Measurements from ENCODE around the gene FBXO28. TPM values are rescaled to one million over a fixed set of nuclear protein-coding genes. Genes with fewer than 3 reads are reported as not detected.

The FBXO28 gene
- total RNA-seq, 1 donor from 2014 or later, result 33.5 TPM

DNA sequence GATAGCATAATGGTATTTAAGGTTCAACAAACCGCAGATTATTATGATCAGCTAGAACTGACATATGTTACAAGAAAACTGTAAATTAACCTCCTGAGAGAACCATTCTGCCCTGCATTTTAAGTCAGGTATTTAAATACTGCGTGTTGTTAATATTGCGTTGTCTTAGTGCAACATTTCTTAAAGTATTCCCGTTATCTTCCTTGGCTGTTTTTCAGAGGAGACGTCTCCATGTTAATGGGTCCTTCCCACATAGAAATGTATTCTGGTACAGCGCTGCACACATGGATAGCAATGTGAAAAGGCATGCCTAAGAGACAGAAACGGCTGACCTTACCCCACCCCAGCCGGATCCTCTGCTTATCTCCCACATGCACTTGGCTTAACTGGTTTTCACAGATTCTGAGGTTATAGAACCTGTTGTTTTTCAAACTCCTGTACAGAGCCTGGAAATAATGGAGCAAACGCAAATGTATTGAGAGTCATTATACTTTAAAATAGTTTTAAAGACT lies 46.3 kb downstream of the FBXO28 start:
- H3K4me3 Mint-ChIP-seq (ENCODE audit: low read depth), result no peak overlapping the region
- peaks cover 13% of the 10 kb centered on the region for H3K36me3 Mint-ChIP-seq (ENCODE audit: insufficient read depth)
- no peak for DNase-seq (ENCODE audit: low spot score, unreplicated experiment)
- no peak overlapping the region for H3K27ac Mint-ChIP-seq
- TF ChIP-seq, protein P1, sequence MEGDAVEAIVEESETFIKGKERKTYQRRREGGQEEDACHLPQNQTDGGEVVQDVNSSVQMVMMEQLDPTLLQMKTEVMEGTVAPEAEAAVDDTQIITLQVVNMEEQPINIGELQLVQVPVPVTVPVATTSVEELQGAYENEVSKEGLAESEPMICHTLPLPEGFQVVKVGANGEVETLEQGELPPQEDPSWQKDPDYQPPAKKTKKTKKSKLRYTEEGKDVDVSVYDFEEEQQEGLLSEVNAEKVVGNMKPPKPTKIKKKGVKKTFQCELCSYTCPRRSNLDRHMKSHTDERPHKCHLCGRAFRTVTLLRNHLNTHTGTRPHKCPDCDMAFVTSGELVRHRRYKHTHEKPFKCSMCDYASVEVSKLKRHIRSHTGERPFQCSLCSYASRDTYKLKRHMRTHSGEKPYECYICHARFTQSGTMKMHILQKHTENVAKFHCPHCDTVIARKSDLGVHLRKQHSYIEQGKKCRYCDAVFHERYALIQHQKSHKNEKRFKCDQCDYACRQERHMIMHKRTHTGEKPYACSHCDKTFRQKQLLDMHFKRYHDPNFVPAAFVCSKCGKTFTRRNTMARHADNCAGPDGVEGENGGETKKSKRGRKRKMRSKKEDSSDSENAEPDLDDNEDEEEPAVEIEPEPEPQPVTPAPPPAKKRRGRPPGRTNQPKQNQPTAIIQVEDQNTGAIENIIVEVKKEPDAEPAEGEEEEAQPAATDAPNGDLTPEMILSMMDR (IDR thresholded peaks at IDR 0.05; ENCODE audit: unreplicated experiment), result no peak
- H3K4me1 Mint-ChIP-seq (ENCODE audit: low read depth), result no peaks in the 10 kb centered on the region
- H3K27me3 Mint-ChIP-seq, result no peaks in the 10 kb centered on the region
- no peaks in the 10 kb centered on the region for H3K9me3 Mint-ChIP-seq (ENCODE audit: low read depth)

DNA sequence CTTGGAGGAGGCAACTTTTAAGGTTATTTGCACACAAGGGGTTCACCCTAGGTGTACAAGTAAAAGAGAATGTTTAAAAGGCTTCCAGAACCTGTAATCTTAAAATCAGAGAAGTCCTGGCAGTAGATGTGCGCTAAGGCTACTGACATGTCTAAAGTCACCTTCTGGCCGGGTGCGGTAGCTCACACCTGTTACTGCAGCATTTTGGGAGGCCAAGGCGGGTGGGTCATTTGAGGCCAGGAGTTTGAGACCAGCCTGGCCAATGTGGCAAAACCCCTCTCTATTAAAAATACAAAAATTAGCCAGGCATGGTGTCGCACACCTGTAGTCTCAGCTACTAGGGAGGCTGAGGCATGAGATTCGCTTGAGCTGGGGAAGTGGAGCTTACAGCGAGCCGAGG lies 48.9 kb downstream of the FBXO28 start:
- no peaks in the 10 kb centered on the region for H3K9me3 Mint-ChIP-seq (ENCODE audit: low read depth)
- H3K27me3 Mint-ChIP-seq, result no peaks in the 10 kb centered on the region
- TF ChIP-seq, protein P1 (IDR thresholded peaks at IDR 0.05; ENCODE audit: unreplicated experiment), result no peak
- no peak overlapping the region for H3K4me3 Mint-ChIP-seq (ENCODE audit: low read depth)
- DNase-seq (ENCODE audit: low spot score, unreplicated experiment), result no peak
- no peaks in the 10 kb centered on the region for H3K4me1 Mint-ChIP-seq (ENCODE audit: low read depth)
- no peak overlapping the region for H3K27ac Mint-ChIP-seq
- peaks cover 3% of the 10 kb centered on the region for H3K36me3 Mint-ChIP-seq (ENCODE audit: insufficient read depth)

DNA sequence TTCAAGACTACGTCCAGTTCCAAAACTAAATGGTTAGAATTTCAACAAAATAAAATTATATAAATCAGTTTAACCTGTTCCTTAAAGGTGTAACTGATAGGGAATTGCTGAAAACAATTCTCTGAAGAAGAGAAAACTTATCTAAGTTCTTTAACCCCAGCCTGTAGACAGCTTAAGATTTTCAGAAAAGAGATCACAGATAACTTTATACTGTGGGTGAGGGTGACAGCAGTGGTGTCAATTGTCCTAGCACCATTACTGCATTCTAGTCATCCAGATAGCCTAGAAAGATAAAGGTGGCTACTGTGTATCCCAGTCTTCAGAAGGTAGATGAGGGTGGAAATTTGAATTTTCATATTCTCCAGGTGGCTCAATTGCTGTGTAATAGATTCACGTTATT lies 49.4 kb downstream of the FBXO28 start:
- no peaks in the 10 kb centered on the region for H3K27me3 Mint-ChIP-seq
- DNase-seq (ENCODE audit: low spot score, unreplicated experiment), result no peak
- H3K4me3 Mint-ChIP-seq (ENCODE audit: low read depth), result no peak overlapping the region
- H3K36me3 Mint-ChIP-seq (ENCODE audit: insufficient read depth), result peaks cover 2% of the 10 kb centered on the region
- no peak overlapping the region for H3K27ac Mint-ChIP-seq
- TF ChIP-seq, protein P1 (IDR thresholded peaks at IDR 0.05; ENCODE audit: unreplicated experiment), result no peak
- no peaks in the 10 kb centered on the region for H3K4me1 Mint-ChIP-seq (ENCODE audit: low read depth)
- no peaks in the 10 kb centered on the region for H3K9me3 Mint-ChIP-seq (ENCODE audit: low read depth)

DNA sequence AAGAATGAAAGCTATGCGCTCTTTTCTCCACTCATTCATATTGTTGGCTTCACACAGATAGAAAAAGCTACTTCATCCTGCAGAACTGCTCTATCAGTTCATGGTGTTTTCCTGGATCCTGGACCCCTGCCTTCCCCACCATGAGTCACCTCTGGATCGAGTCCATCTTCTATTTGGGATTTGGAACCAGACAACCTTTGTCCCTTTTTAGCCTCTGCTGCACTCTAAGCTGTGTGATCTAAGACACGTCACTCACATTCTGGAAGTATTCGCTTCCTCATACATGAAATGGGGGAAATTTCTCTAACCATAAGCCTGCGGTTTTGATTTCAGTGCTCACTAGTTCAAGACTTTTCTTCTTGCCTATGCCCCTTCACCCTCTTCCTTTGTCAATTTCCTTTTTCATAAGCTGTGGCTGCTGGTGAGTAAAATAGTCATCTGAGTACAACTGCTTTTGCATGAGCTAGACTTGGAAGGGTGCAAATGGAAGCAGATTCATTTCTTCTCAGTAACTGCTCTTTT lies 55.0 kb downstream of the FBXO28 start:
- peaks cover 2% of the 10 kb centered on the region for H3K36me3 Mint-ChIP-seq (ENCODE audit: insufficient read depth)
- peaks cover 5% of the 10 kb centered on the region for H3K9me3 Mint-ChIP-seq (ENCODE audit: low read depth)
- H3K27me3 Mint-ChIP-seq, result peaks cover 13% of the 10 kb centered on the region
- TF ChIP-seq, protein P1 (IDR thresholded peaks at IDR 0.05; ENCODE audit: unreplicated experiment), result no peak
- DNase-seq (ENCODE audit: low spot score, unreplicated experiment), result no peak
- no peaks in the 10 kb centered on the region for H3K4me1 Mint-ChIP-seq (ENCODE audit: low read depth)
- no peak overlapping the region for H3K27ac Mint-ChIP-seq
- H3K4me3 Mint-ChIP-seq (ENCODE audit: low read depth), result no peak overlapping the region

DNA sequence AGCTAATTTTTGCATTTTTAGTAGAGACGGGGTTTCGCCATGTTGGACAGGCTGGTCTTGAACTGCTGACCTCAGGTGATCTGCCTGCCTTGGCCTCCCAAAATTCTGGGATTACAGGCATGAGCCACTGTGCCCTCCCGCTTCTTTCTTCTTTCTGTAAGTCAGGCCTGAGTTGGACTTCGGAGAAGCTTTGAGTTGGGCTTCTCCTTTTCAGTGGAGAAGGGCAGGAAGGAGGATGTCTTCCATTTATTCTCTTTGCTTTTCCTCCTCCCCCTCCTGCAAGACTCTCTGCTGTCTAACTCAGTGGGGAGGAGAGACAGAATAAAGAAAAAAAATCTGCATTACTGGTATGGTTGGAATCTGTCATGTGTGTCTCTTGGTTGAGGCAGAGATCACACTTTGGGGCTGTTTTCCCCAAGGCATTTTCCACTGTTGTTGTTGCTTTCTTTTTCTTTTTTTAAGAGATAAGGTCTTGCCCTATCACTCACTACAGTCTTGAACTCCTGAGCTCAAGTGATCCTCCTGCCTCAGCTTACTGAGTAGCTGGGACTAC lies 55.9 kb downstream of the FBXO28 start:
- peaks cover 5% of the 10 kb centered on the region for H3K9me3 Mint-ChIP-seq (ENCODE audit: low read depth)
- H3K36me3 Mint-ChIP-seq (ENCODE audit: insufficient read depth), result peaks cover 2% of the 10 kb centered on the region
- H3K4me1 Mint-ChIP-seq (ENCODE audit: low read depth), result no peaks in the 10 kb centered on the region
- no peak overlapping the region for H3K27ac Mint-ChIP-seq
- DNase-seq (ENCODE audit: low spot score, unreplicated experiment), result no peak
- peaks cover 13% of the 10 kb centered on the region for H3K27me3 Mint-ChIP-seq
- H3K4me3 Mint-ChIP-seq (ENCODE audit: low read depth), result no peak overlapping the region
- TF ChIP-seq, protein P1 (IDR thresholded peaks at IDR 0.05; ENCODE audit: unreplicated experiment), result no peak
